AG09309 (cell line): ENCODE results near the gene KRT71.

Experiments
- DNase-seq: peaks from one replicate; pipeline ENCODE4 v3.0.0-alpha.2; 2010; ENCODE audit warnings: low read depth
- H3K4me3 ChIP-seq: 2 replicates; pipeline ENCODE4 v1.5.1; 2011; ENCODE audit warnings: mild to moderate bottlenecking, low read depth, low read length, moderate library complexity; ENCODE audit not compliant: control insufficient read depth
- TF ChIP-seq, protein P1 (sequence below): IDR thresholded peaks from 2 replicates; pipeline ENCODE4 v1.5.1; 2011; ENCODE audit warnings: mild to moderate bottlenecking, low read depth, low read length, inconsistent platforms; ENCODE audit not compliant: insufficient read depth, control insufficient read depth; ENCODE audit errors: missing control alignments

Gene KRT71

GRCh38 chr12:52527121-52527800 is 25.7 kb downstream of the KRT71 start:
- DNase-seq = no peak
- H3K4me3 ChIP-seq = no peak overlapping the region
- TF ChIP-seq, protein P1, sequence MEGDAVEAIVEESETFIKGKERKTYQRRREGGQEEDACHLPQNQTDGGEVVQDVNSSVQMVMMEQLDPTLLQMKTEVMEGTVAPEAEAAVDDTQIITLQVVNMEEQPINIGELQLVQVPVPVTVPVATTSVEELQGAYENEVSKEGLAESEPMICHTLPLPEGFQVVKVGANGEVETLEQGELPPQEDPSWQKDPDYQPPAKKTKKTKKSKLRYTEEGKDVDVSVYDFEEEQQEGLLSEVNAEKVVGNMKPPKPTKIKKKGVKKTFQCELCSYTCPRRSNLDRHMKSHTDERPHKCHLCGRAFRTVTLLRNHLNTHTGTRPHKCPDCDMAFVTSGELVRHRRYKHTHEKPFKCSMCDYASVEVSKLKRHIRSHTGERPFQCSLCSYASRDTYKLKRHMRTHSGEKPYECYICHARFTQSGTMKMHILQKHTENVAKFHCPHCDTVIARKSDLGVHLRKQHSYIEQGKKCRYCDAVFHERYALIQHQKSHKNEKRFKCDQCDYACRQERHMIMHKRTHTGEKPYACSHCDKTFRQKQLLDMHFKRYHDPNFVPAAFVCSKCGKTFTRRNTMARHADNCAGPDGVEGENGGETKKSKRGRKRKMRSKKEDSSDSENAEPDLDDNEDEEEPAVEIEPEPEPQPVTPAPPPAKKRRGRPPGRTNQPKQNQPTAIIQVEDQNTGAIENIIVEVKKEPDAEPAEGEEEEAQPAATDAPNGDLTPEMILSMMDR = no peak

DNA sequence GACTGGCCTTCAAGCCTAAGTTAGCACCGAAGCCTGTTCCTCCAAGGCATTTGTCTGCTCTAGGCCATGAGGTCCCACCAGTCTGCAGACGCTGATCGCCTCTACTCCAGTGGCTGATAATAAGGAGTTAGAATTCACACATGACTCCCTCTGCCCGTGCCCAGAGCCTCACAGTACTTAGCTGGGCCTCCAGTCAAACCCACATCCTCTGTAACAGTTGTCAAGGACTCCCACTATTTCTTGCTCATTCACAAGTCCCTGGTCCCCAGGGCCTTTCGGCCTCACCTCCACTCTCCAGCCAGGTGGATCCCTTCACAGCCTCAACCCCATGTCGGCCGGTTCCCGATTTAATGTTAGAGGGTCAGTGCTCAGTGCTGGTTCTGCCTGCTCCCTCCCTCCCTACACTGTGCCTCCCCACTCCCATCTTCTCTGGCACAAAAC is 26.4 kb downstream of the KRT71 start:
- TF ChIP-seq, protein P1 = no peak
- DNase-seq = no peak
- no peak overlapping the region for H3K4me3 ChIP-seq

- TF ChIP-seq, protein P1 = no peak
- no peak overlapping the region for H3K4me3 ChIP-seq
- no peak for DNase-seq
Measured at GRCh38 chr12:52525661-52526499, 27.1 kb downstream of the KRT71 start.

DNA sequence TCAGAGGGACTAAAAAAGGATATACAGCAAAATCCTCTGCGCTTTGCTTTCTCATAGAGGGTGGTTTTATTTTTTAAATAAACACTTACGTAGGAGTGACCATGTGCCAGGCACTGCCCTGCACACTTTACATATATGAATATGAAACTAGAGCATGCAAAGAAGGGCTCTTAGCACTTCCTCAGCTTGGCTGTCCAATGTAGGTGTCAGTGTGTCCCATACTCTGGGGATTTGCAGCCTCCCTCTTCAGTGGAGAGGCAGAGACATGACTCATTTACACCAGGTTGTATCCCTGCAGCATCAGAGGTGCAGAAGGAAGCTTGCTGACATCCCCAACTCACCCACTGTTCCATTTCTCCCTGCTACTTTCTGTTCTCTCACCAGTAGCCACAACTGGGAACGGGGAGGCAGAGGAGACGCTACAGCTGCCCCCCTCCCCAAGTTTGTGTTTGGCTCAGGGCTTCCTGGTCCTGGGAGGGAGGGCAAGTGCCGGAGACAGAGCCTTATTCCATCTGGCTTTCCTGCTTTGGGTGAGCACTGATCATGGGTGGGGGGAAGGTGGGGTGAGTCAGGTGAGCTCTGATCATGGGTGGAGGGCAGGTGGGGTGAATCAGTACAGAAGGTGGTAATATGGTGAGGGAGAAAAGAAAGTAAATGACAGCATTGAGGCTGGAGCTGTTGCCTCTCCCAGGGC is 27.9 kb downstream of the KRT71 start:
- no peak overlapping the region for H3K4me3 ChIP-seq
- TF ChIP-seq, protein P1 = no peak
- no peak for DNase-seq

- DNase-seq = no peak
- TF ChIP-seq, protein P1 = no peak
- no peak overlapping the region for H3K4me3 ChIP-seq
Measured at GRCh38 chr12:52524241-52524897, 28.6 kb downstream of the KRT71 start.

DNA sequence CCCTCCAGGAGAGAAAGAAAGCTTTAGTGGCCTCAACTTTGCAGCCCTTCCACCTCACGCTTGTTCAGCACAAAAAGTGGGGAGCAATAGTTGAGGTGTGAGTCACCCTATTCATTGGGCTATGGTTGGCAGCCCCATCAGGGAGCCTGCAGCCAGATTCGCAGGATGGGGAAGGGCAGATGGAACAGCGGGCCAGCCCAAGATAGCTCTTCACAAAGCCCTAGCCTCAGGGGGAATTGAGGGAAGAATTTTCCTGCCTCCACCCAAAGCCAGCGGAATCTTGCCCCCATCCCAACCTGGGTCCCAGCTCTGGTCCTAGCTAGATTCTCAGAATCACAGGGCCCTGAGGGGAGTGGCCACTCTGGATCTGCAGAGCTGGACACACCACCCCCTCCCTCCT is 29.1 kb downstream of the KRT71 start:
- TF ChIP-seq, protein P1 = no peak
- no peak for DNase-seq
- H3K4me3 ChIP-seq = no peak overlapping the region
